Esophagus muscularis mucosa (tissue), 3 donors: ENCODE measurements around the gene ATP10A.

ENCODE experiments used
- CTCF ChIP-seq, 3 experiments: fragments of 200-600 bp in 2 of 3; fragments of 450-650 bp in 1 of 3; sonication (generic) in 2 of 3; IDR thresholded peaks; one replicate each; pipeline ENCODE4 v1.5.1; 2017 to 2019; ENCODE audit warnings: antibody characterized with exemption in 3 of 3, mild to moderate bottlenecking in 2 of 3, moderate library complexity in 1 of 3
- POLR2A ChIP-seq: fragments of 450-650 bp; IDR thresholded peaks from one replicate; pipeline ENCODE4 v1.6.1; 2017; ENCODE audit warnings: antibody characterized with exemption, moderate library complexity, mild to moderate bottlenecking, low read depth

- TF ChIP-seq CTCF (IDR thresholded peaks at IDR 0.05) (no peak), POLR2A (no peak)
These were observed 80.0 kb downstream of the ATP10A start for GRCh38 chr15:25783134-25783533.
